HepG2 (cell line): Measurements from ENCODE around the gene CELF5.

Source experiments
- FOSL2 ChIP-seq: sonication (generic); formaldehyde crosslinking; IDR thresholded peaks from 2 replicates; pipeline ENCODE4 v1.4.0; 2020; ENCODE audit warnings: missing genetic modification reagents
- GTF2F1 ChIP-seq: fragments of 150-350 bp; IDR thresholded peaks from 2 replicates; pipeline ENCODE4 v1.6.1; 2014; ENCODE audit warnings: low read length
- GZF1 ChIP-seq: sonication (generic); formaldehyde crosslinking; IDR thresholded peaks from 2 replicates; pipeline ENCODE4 v1.5.1; 2020; ENCODE audit warnings: mild to moderate bottlenecking, missing genetic modification reagents
- MXD4 ChIP-seq: IDR thresholded peaks from 2 replicates; pipeline ENCODE4 v1.6.1; 2016; ENCODE audit warnings: mild to moderate bottlenecking, missing biosample characterization, missing genetic modification reagents
- POLR2A ChIP-seq, 2 experiments: IDR thresholded peaks; 2 replicates each; pipeline ENCODE4 v1.6.1; 2011; ENCODE audit warnings: low read depth in 2 of 2, low read length in 2 of 2, mild to moderate bottlenecking in 1 of 2, moderate library complexity in 1 of 2; ENCODE audit not compliant: insufficient read depth in 1 of 2
- RELA ChIP-seq: sonication (generic); formaldehyde crosslinking; IDR thresholded peaks from 2 replicates; pipeline ENCODE4 v1.4.0; 2020; ENCODE audit warnings: missing genetic modification reagents
- SALL2 ChIP-seq: sonication (generic); formaldehyde crosslinking; IDR thresholded peaks from 2 replicates; pipeline ENCODE4 v1.8.1; 2023; ENCODE audit warnings: mild to moderate bottlenecking, missing genetic modification reagents, inconsistent platforms
- TAF1 ChIP-seq: sonication (generic); formaldehyde crosslinking; IDR thresholded peaks from 2 replicates; pipeline ENCODE4 v1.4.0; 2020; ENCODE audit warnings: missing genetic modification reagents
- ZNF563 ChIP-seq: sonication (generic); formaldehyde crosslinking; IDR thresholded peaks from 2 replicates; pipeline ENCODE4 v1.8.0; 2022; ENCODE audit warnings: mild to moderate bottlenecking, moderate library complexity, missing genetic modification reagents
- ZNF792 ChIP-seq: IDR thresholded peaks from 2 replicates; pipeline ENCODE4 v1.6.1; 2016
- TF ChIP-seq, protein P1 (sequence below): sonication (generic); formaldehyde crosslinking; IDR thresholded peaks from 2 replicates; pipeline ENCODE4 v1.4.0; 2020; ENCODE audit warnings: mild to moderate bottlenecking, missing genetic modification reagents

DNA sequence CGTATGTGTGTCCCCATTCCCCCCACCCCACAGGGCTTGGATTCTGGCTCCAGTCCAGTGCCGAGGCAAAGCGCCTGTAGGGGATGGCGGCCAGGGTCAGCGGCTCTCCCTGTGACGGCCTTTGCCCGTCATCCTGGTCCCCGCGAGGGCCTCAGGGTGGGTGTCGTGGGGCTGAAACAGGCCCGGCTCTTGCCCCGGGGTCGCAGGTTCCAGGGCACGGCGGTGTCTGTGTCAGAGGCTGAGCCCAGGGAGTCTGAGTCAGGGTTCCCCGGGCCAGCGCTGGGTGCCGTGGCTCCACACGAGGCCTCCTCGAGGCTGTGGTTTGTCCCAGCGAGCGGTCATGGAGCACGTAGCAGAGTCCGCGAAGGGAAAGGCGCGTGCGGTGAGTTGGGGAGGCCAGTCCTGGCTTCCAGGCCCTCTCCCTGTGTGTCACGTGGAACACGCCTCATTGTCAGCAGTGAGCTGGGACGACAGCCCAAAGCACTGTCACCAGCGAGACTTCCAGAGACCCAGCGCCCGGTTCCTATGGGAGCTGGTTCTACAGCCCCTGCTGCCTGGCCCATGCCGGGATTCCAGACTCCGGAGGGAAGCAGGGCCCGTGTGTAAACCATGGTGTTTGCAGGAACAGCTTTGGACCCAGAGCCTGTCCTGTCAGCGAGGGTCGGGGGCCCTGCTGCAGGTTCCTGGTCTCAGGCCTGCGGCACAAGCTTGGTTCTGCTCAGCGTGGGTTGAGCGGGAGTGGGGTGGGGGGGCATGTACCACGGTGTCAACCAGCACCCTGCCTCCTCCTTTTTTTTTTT, 25.4 kb upstream of the CELF5 start:
- TF ChIP-seq ZNF563 = no peak
- no peak for TF ChIP-seq FOSL2 (CRISPR knock-in tag)
- TF ChIP-seq TAF1 (CRISPR knock-in tag) = no peak
- no peak for TF ChIP-seq MXD4 (CRISPR knock-in tag)
- TF ChIP-seq ZNF792 (CRISPR knock-in tag) = no peak
- no peak for TF ChIP-seq GTF2F1
- TF ChIP-seq, protein P1, sequence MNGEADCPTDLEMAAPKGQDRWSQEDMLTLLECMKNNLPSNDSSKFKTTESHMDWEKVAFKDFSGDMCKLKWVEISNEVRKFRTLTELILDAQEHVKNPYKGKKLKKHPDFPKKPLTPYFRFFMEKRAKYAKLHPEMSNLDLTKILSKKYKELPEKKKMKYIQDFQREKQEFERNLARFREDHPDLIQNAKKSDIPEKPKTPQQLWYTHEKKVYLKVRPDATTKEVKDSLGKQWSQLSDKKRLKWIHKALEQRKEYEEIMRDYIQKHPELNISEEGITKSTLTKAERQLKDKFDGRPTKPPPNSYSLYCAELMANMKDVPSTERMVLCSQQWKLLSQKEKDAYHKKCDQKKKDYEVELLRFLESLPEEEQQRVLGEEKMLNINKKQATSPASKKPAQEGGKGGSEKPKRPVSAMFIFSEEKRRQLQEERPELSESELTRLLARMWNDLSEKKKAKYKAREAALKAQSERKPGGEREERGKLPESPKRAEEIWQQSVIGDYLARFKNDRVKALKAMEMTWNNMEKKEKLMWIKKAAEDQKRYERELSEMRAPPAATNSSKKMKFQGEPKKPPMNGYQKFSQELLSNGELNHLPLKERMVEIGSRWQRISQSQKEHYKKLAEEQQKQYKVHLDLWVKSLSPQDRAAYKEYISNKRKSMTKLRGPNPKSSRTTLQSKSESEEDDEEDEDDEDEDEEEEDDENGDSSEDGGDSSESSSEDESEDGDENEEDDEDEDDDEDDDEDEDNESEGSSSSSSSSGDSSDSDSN (CRISPR knock-in tag) = no peak
- TF ChIP-seq GZF1 (CRISPR knock-in tag) = no peak
- no peak for TF ChIP-seq POLR2A (IDR thresholded peaks at IDR 0.05; ENCODE audit: insufficient read depth in 1 of 2, low read depth in 2 of 2, low read length in 2 of 2)
- no peak for TF ChIP-seq RELA (CRISPR knock-in tag)
- TF ChIP-seq SALL2 (CRISPR knock-in tag) = no peak
